ENCODE results near the gene MYO9A. TPM values are rescaled to one million over a fixed set of nuclear protein-coding genes. Genes with fewer than 3 reads are reported as not detected.
A peak's percentile ranks its signal among the peaks of the same experiment; 100 is the strongest.

Gene MYO9A
- total and polyA plus RNA-seq, 10 of the 15 experiments (the other 5 are each of a cell fraction or from before 2014, with no cell fraction given), result 3.3 to 25.3 (median 12.2) TPM

DNA sequence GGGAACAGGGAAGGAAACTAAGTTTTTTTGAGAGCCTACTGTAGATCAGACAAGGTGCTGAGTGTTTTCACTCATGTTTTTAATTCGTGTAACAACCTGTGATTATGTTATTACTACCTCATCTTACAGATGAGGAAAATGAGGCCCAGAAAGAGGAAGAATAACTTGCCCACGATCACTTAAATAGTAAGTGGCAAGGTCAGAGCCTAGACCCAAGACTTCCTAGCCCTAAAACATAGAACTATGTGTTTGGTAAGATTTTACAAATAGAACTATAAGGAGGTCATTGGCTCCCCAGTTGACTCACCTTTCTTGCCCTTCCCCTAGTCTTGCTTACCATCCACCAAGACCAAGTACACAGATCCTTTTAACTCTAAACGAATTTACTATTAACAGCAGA lies 14.0 kb upstream of the MYO9A start:
- 0 out of 2 replicates have a peak, but pooled peaks cover 3% of the 10 kb centered on the region for H3K4me1 ChIP-seq (ENCODE audit: control insufficient read depth, insufficient read depth, low read length)
- peak; percentile 57 for FAIRE-seq

More for the DNA sequence above, 14.0 kb upstream of the MYO9A start:
- ChIA-PET RAD21 (ENCODE audit: unreplicated experiment) (no interaction called here), CTCF (no interaction called here), POLR2A (no interaction called here), SMC1A (ENCODE audit: uncharacterized antibody, unreplicated experiment) (interaction anchor here (1.2 to 1.7 kb wide), 2 partner anchors 10 to 16 kb away, joined by 4 read pairs; no protein-coding TSS in a partner anchor)
- Histone ChIP-seq H3K27ac (ENCODE audit: control insufficient read depth, insufficient read depth) (no peak overlapping the region; the same call in 1 of the 2 replicates), H3K9ac (ENCODE audit: control insufficient read depth, insufficient read depth, low read length) (no peak overlapping the region), H3K4me2 (ENCODE audit: control insufficient read depth, insufficient read depth) (no peak overlapping the region), H3K4me3 (no peak overlapping the region), H3K36me3 (ENCODE audit: control insufficient read depth in 2 of 2, insufficient read depth in 2 of 2, low read length in 1 of 2) (no peaks in the 10 kb centered on the region), H4K20me1 (ENCODE audit: control insufficient read depth, insufficient read depth) (no peaks in the 10 kb centered on the region), H3K79me2 (ENCODE audit: control insufficient read depth, insufficient read depth, low read length) (no peaks in the 10 kb centered on the region), H3K9me3 (replicated peaks; ENCODE audit: control insufficient read depth, insufficient read depth, low read length) (no peaks in the 10 kb centered on the region), H3K27me3 (replicated peaks in 1 of 2; ENCODE audit: control insufficient read depth in 2 of 2, insufficient read depth in 2 of 2, low read length in 1 of 2) (no peaks in the 10 kb centered on the region), H2AFZ (ENCODE audit: control insufficient read depth, low read depth, low read length) (peak overlapping the region; percentile 19; the same call in 1 of the 2 replicates)
- intact Hi-C loops (cut with micrococcal nuclease; ENCODE audit: unreplicated experiment) (no loop called here), in situ Hi-C loops (cut with MboI) (no loop called here)
- ATAC-seq (peak; percentile 38), DNase-seq (ENCODE audit: low read depth, low spot score) (no peak)
- 0% methylated on average over 3 of the region's 3 CpGs for WGBS (ENCODE audit: insufficient coverage, insufficient replicate concordance, low lambda C conversion rate, missing lambda C conversion rate)
- TF ChIP-seq MEF2A (IDR thresholded peaks at IDR 0.05; ENCODE audit: insufficient read depth, low read depth, low read length), result peak; percentile 21; the same call in 1 of the 2 replicates
- TF ChIP-seq NFYA (IDR thresholded peaks at IDR 0.05; ENCODE audit: borderline replicate concordance, low read depth, low read length), result no peak
- TF ChIP-seq ZNF622 (IDR thresholded peaks at IDR 0.05), result no peak
- no peak for TF ChIP-seq STAT3 (IDR thresholded peaks at IDR 0.05; ENCODE audit: low read depth, low read length)
- TF ChIP-seq CEBPB (IDR thresholded peaks at IDR 0.05; ENCODE audit: borderline replicate concordance in 1 of 2, low read depth in 2 of 2, low read length in 2 of 2), result no peak
- TF ChIP-seq LARP7 (IDR thresholded peaks at IDR 0.05), result no peak
- TF ChIP-seq TCF12 (IDR thresholded peaks at IDR 0.05; ENCODE audit: low read depth, low read length), result no peak
- TF ChIP-seq, protein P1, sequence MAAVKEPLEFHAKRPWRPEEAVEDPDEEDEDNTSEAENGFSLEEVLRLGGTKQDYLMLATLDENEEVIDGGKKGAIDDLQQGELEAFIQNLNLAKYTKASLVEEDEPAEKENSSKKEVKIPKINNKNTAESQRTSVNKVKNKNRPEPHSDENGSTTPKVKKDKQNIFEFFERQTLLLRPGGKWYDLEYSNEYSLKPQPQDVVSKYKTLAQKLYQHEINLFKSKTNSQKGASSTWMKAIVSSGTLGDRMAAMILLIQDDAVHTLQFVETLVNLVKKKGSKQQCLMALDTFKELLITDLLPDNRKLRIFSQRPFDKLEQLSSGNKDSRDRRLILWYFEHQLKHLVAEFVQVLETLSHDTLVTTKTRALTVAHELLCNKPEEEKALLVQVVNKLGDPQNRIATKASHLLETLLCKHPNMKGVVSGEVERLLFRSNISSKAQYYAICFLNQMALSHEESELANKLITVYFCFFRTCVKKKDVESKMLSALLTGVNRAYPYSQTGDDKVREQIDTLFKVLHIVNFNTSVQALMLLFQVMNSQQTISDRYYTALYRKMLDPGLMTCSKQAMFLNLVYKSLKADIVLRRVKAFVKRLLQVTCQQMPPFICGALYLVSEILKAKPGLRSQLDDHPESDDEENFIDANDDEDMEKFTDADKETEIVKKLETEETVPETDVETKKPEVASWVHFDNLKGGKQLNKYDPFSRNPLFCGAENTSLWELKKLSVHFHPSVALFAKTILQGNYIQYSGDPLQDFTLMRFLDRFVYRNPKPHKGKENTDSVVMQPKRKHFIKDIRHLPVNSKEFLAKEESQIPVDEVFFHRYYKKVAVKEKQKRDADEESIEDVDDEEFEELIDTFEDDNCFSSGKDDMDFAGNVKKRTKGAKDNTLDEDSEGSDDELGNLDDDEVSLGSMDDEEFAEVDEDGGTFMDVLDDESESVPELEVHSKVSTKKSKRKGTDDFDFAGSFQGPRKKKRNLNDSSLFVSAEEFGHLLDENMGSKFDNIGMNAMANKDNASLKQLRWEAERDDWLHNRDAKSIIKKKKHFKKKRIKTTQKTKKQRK (IDR thresholded peaks at IDR 0.05; ENCODE audit: low read depth, low read length), result no peak
- no TSS peak for BruUV-seq (replicated peaks)

All from GM12878 (cell line).